Measurements from ENCODE around the gene PRKAG1.
A peak's percentile ranks its signal among the peaks of the same experiment; 100 is the strongest.

PRKAG1 gene

GRCh38 chr12:49049566-49050224 lies 31.1 kb upstream of the PRKAG1 start:
- H3K4me3 ChIP-seq (ENCODE audit: low read length), result no peak overlapping the region
- DNase-seq (ENCODE audit: low read depth), result peak; percentile 16
- TF ChIP-seq, protein P1, sequence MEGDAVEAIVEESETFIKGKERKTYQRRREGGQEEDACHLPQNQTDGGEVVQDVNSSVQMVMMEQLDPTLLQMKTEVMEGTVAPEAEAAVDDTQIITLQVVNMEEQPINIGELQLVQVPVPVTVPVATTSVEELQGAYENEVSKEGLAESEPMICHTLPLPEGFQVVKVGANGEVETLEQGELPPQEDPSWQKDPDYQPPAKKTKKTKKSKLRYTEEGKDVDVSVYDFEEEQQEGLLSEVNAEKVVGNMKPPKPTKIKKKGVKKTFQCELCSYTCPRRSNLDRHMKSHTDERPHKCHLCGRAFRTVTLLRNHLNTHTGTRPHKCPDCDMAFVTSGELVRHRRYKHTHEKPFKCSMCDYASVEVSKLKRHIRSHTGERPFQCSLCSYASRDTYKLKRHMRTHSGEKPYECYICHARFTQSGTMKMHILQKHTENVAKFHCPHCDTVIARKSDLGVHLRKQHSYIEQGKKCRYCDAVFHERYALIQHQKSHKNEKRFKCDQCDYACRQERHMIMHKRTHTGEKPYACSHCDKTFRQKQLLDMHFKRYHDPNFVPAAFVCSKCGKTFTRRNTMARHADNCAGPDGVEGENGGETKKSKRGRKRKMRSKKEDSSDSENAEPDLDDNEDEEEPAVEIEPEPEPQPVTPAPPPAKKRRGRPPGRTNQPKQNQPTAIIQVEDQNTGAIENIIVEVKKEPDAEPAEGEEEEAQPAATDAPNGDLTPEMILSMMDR (conservative IDR thresholded peaks at IDR 0.05; ENCODE audit: low read length), result no peak

GRCh38 chr12:49048953-49049352 lies 30.4 kb upstream of the PRKAG1 start:
- H3K4me3 ChIP-seq (ENCODE audit: low read length), result no peak overlapping the region
- TF ChIP-seq, protein P1 (conservative IDR thresholded peaks at IDR 0.05; ENCODE audit: low read length), result no peak
- no peak for DNase-seq (ENCODE audit: low read depth)

DNA sequence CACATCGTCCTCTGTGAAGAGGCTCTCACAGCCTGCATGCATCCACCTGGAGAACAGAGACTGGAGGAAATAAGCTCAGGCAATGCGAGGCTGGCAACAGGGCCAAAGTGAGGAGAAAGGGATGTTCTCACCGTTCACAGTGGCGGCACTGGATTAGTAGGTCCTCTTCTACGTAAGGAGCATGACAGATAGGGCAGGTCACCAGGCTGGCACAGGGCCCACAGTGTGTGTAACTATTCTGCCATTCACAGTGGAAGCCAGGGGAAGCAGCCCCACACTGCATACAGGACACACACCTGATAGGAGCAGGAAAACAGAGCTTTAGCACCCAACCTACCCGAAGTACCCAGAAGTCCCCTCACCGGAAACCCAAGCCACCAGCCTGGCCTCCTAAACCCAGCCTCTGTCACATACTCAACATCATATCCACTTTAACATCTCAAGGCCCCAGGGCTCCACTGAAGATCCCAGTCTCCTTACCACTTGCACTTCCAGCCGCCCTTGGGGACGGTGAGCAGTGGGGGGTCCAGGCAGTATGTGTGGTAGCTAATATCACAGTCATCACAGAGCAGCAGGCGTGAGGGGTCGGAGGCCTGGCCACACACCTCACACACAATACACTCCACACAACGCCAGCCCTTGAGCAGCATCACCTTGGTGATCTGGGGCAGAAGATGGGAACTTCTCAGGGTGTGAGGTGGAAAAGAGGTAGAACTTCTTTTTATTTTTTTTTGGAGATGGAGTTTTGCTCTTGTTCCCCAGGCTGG lies 27.7 kb upstream of the PRKAG1 start:
- no peak overlapping the region for H3K4me3 ChIP-seq (ENCODE audit: low read length)
- DNase-seq (ENCODE audit: low read depth), result no peak
- TF ChIP-seq, protein P1 (conservative IDR thresholded peaks at IDR 0.05; ENCODE audit: low read length), result no peak

GRCh38 chr12:49044660-49045059 lies 26.1 kb upstream of the PRKAG1 start:
- TF ChIP-seq, protein P1 (conservative IDR thresholded peaks at IDR 0.05; ENCODE audit: low read length), result no peak
- H3K4me3 ChIP-seq (ENCODE audit: low read length), result no peak overlapping the region
- DNase-seq (ENCODE audit: low read depth), result no peak

GRCh38 chr12:49043856-49044258 lies 25.3 kb upstream of the PRKAG1 start:
- TF ChIP-seq, protein P1 (conservative IDR thresholded peaks at IDR 0.05; ENCODE audit: low read length), result peak; percentile 62
- peak; percentile 47 for DNase-seq (ENCODE audit: low read depth)
- no peak overlapping the region for H3K4me3 ChIP-seq (ENCODE audit: low read length)

GRCh38 chr12:49043241-49043640 lies 24.7 kb upstream of the PRKAG1 start:
- TF ChIP-seq, protein P1 (conservative IDR thresholded peaks at IDR 0.05; ENCODE audit: low read length), result no peak
- no peak overlapping the region for H3K4me3 ChIP-seq (ENCODE audit: low read length)
- DNase-seq (ENCODE audit: low read depth), result no peak

Measured in AG10803 (cell line).